ENCODE data around the gene SPON1.
A peak's percentile ranks its signal among the peaks of the same experiment; 100 is the strongest.

Gene SPON1

DNA sequence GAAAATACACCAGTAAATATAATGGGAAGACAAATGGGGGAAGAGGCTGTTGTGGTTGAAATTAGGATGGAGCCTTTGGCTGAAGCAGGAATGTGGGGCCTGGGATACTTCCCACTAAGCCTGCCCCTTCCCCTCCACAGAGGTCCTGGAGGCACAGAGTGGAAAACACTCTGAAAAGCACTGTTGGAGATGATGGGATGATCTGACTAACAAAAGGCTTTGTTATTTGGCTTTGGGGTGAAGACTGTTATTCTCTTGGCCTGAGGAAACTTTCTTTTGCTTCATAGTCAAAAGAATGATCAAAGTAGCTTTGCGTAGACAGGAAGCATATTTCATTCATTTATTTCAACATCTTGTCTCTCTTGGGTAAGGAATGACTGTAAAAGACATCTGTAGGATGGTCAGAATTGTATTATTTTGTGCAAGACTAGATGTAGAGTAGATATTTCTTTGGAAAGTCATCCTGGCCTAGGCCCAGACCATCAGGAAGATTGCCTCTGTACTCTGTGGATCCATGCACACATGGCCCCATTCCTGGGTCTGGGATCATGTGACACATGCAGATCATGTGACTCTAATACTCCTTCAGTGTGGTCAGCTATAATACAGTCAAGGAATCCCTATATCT lies 111.4 kb downstream of the SPON1 start:
- ChIA-PET POLR2A (no interaction called here), CTCF (no interaction called here)
- Histone ChIP-seq H3K4me1 (ENCODE audit: control extremely low read depth in 1 of 4, control insufficient read depth in 4 of 4, insufficient read depth in 4 of 4, low read length in 3 of 4) (peaks cover 3 to 14% (median 7%) of the 10 kb centered on the region in 4 experiments), H3K4me3 (ENCODE audit: control insufficient read depth in 1 of 7, extremely low read depth in 1 of 7, insufficient read depth in 4 of 7, low read depth in 2 of 7, low read length in 6 of 7) (no peak overlapping the region), H3K27ac (ENCODE audit: insufficient read depth in 1 of 2, low read depth in 1 of 2, low read length in 2 of 2, poor library complexity in 1 of 2, severe bottlenecking in 2 of 2) (no peak overlapping the region), H3K27me3 (replicated peaks in 2 of 5; ENCODE audit: control insufficient read depth in 4 of 5, insufficient read depth in 5 of 5, low read length in 4 of 5) (no peaks in the 10 kb centered on the region), H3K36me3 (ENCODE audit: control insufficient read depth in 4 of 4, insufficient read depth in 4 of 4, low read length in 3 of 4) (no peaks in the 10 kb centered on the region), H3K9me3 (ENCODE audit: control extremely low read depth in 1 of 5, control insufficient read depth in 4 of 5, insufficient read depth in 2 of 5, low read depth in 1 of 5, low read length in 4 of 5) (no peaks in the 10 kb centered on the region)
- WGBS (ENCODE audit: insufficient coverage): no CpG with 5 or more reads among the region's 1 CpG
- no peak for DNase-seq

DNA sequence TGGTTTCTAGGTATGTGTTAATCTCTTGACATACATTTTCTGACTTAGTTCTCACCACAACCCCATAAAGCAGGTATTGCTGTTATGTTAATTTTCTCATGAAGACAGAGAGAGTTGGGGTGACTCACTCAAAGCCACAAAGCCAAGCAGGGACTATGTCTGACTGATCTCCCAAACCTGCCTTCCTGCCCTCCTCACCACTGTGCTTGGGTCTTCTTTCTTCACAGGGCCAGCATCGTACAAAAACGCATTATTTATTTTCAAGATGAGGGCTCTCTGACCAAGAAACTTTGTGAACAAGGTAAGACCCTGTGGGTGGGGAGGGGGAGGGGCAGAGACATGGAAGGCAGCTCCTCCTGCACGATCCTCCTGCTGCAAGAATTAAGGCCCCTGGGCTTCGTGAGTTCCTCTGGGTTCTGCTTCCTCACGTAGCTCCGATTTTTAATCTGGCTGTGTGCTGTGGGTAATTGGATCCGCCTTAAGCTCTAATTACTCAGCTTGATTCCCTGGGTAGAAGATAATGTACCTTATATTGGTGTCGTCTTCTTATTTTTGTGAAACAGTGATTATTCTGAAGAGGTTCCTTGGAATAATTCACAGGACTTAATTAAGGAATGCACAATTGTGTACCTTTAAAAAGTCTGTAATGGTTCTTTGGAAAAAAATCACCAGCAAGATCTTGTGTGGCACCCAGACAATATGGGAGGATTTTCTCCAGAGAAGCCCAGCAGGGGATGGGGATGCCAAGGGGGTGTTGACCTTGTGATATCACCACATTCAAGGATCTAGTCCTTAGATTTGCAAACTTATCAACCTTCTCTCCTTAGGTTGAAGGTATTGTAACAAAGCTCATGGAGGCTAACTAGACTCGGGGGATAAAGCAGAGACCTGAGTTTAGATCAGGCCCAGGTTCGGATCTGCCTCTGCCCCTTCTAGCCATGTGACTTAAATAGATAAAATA lies 112.9 kb downstream of the SPON1 start:
- Histone ChIP-seq H3K27me3 (replicated peaks in 2 of 5; ENCODE audit: control insufficient read depth in 4 of 5, insufficient read depth in 5 of 5, low read length in 4 of 5) (no peaks in the 10 kb centered on the region), H3K36me3 (ENCODE audit: control insufficient read depth in 4 of 4, insufficient read depth in 4 of 4, low read length in 3 of 4) (no peaks in the 10 kb centered on the region), H3K9me3 (ENCODE audit: control extremely low read depth in 1 of 5, control insufficient read depth in 4 of 5, insufficient read depth in 2 of 5, low read depth in 1 of 5, low read length in 4 of 5) (no peaks in the 10 kb centered on the region), H3K4me3 (ENCODE audit: control insufficient read depth in 1 of 7, extremely low read depth in 1 of 7, insufficient read depth in 4 of 7, low read depth in 2 of 7, low read length in 6 of 7) (no peak overlapping the region), H3K27ac (ENCODE audit: insufficient read depth in 1 of 2, low read depth in 1 of 2, low read length in 2 of 2, poor library complexity in 1 of 2, severe bottlenecking in 2 of 2) (no peak overlapping the region), H3K4me1 (ENCODE audit: control extremely low read depth in 1 of 4, control insufficient read depth in 4 of 4, insufficient read depth in 4 of 4, low read length in 3 of 4) (peaks cover 9 to 23% (median 15%) of the 10 kb centered on the region in 4 experiments)
- peak in 2 of 3 donors; percentile 67 to 76 for DNase-seq
- CTCF ChIA-PET: interaction anchor here (1.4 kb wide), 1 partner anchor 9 kb away, joined by 6 read pairs; no protein-coding TSS in a partner anchor
- 100% methylated on average over 4 of the region's 10 CpGs for WGBS (ENCODE audit: insufficient coverage)
- POLR2A ChIA-PET: no interaction called here

DNA sequence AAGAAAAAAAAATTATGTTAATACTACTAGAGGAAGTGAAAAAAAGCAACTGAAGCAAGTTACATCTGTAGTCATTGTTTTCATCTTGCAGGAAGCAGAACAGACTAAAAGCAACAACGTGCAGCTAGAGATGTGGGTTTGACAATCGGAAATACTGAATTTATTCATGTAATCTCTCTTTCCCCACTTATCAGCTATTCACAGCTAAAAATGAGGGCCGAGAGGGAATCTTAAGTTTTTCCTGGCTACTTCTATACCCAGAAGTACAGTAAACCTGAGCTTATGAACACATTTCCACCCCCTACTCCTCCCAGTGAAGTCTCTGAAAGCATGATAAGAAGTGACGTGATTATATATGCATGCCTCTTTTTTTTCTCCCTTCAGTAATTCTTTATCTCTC lies 116.5 kb downstream of the SPON1 start:
- ChIA-PET CTCF (interaction anchor here (1.7 kb wide), 1 partner anchor 70 kb away, joined by 4 read pairs; no protein-coding TSS in a partner anchor), POLR2A (no interaction called here)
- Histone ChIP-seq H3K36me3 (ENCODE audit: control insufficient read depth in 4 of 4, insufficient read depth in 4 of 4, low read length in 3 of 4) (no peaks in the 10 kb centered on the region), H3K27me3 (replicated peaks in 2 of 5; ENCODE audit: control insufficient read depth in 4 of 5, insufficient read depth in 5 of 5, low read length in 4 of 5) (no peaks in the 10 kb centered on the region), H3K4me3 (ENCODE audit: control insufficient read depth in 1 of 7, extremely low read depth in 1 of 7, insufficient read depth in 4 of 7, low read depth in 2 of 7, low read length in 6 of 7) (peak overlapping the region in 4 of 7 experiments; percentile 4 to 59 (median 51)), H3K4me1 (ENCODE audit: control extremely low read depth in 1 of 4, control insufficient read depth in 4 of 4, insufficient read depth in 4 of 4, low read length in 3 of 4) (peaks cover 9 to 23% (median 15%) of the 10 kb centered on the region in 4 experiments), H3K9me3 (ENCODE audit: control extremely low read depth in 1 of 5, control insufficient read depth in 4 of 5, insufficient read depth in 2 of 5, low read depth in 1 of 5, low read length in 4 of 5) (no peaks in the 10 kb centered on the region), H3K27ac (ENCODE audit: insufficient read depth in 1 of 2, low read depth in 1 of 2, low read length in 2 of 2, poor library complexity in 1 of 2, severe bottlenecking in 2 of 2) (no peak overlapping the region)
- peak; percentile 67 to 92 (median 83) for DNase-seq
- WGBS (ENCODE audit: insufficient coverage): 0% methylated on average over 2 of the region's 4 CpGs

DNA sequence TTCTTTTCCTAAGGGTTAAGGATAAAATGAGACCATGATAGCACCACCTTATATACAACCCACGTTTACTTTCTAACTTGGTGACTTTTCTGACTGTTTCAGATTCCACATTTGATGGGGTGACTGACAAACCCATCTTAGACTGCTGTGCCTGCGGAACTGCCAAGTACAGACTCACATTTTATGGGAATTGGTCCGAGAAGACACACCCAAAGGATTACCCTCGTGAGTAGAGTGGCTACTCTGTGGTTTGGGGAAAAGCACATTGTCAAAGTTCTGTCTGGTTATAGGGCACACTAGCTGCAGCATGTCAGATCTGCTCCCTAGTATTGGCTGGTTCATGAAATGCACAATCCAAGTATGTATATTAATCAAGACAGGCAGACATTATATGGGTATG lies 117.3 kb downstream of the SPON1 start:
- H3K4me1 ChIP-seq (ENCODE audit: control extremely low read depth in 1 of 4, control insufficient read depth in 4 of 4, insufficient read depth in 4 of 4, low read length in 3 of 4): peaks cover 9 to 23% (median 15%) of the 10 kb centered on the region in 4 experiments
- no peak overlapping the region for H3K27ac ChIP-seq (ENCODE audit: insufficient read depth in 1 of 2, low read depth in 1 of 2, low read length in 2 of 2, poor library complexity in 1 of 2, severe bottlenecking in 2 of 2)
- POLR2A ChIA-PET: no interaction called here
- H3K36me3 ChIP-seq (ENCODE audit: control insufficient read depth in 4 of 4, insufficient read depth in 4 of 4, low read length in 3 of 4): no peaks in the 10 kb centered on the region
- peaks cover 0 to 1% (median 0%) of the 10 kb centered on the region in 5 experiments for H3K9me3 ChIP-seq (ENCODE audit: control extremely low read depth in 1 of 5, control insufficient read depth in 4 of 5, insufficient read depth in 2 of 5, low read depth in 1 of 5, low read length in 4 of 5)
- no peak overlapping the region for H3K4me3 ChIP-seq (ENCODE audit: control insufficient read depth in 1 of 7, extremely low read depth in 1 of 7, insufficient read depth in 4 of 7, low read depth in 2 of 7, low read length in 6 of 7)
- WGBS (ENCODE audit: insufficient coverage): 79% methylated on average over 3 of the region's 4 CpGs
- H3K27me3 ChIP-seq (replicated peaks in 2 of 5; ENCODE audit: control insufficient read depth in 4 of 5, insufficient read depth in 5 of 5, low read length in 4 of 5): no peaks in the 10 kb centered on the region
- CTCF ChIA-PET: interaction anchor here (1.7 kb wide), 1 partner anchor 69 kb away, joined by 4 read pairs; no protein-coding TSS in a partner anchor
- no peak for DNase-seq

DNA sequence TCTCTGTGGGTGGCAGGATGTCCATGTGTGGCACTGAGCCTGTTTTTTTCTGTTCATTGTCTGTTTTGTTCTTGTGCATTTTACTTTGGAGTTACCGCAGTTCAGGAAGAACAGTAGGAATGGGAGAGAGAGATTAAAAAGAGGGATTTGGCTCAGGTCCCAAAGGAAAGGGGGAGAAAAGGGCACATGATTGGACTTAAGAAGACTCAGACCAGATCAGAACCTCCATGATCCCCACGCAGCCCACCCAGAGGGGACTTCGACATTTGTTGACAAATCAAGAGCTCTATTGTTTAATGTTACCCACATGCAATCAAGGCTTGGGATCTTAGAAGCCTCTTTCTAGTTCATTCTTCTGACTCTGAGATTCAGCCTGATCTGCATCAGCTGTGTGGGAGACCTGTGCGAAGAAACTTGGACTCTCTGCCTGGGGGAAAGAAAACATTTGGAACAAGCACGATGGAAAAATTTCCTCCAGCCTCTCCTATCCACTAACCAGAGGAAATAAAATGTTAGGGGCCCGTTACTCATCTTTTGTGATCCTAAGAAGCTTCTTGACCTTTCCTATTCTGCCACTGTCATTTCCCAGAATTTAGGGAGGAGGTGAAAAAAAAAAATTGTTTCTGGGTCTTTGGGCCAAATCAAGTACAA lies 119.2 kb downstream of the SPON1 start:
- no peaks in the 10 kb centered on the region for H3K36me3 ChIP-seq (ENCODE audit: control insufficient read depth in 4 of 4, insufficient read depth in 4 of 4, low read length in 3 of 4)
- H3K9me3 ChIP-seq (ENCODE audit: control extremely low read depth in 1 of 5, control insufficient read depth in 4 of 5, insufficient read depth in 2 of 5, low read depth in 1 of 5, low read length in 4 of 5): peaks cover 0 to 1% (median 0%) of the 10 kb centered on the region in 5 experiments
- no peak overlapping the region for H3K27ac ChIP-seq (ENCODE audit: insufficient read depth in 1 of 2, low read depth in 1 of 2, low read length in 2 of 2, poor library complexity in 1 of 2, severe bottlenecking in 2 of 2)
- no peak for DNase-seq
- H3K4me1 ChIP-seq (ENCODE audit: control extremely low read depth in 1 of 4, control insufficient read depth in 4 of 4, insufficient read depth in 4 of 4, low read length in 3 of 4): peaks cover 9 to 19% (median 14%) of the 10 kb centered on the region in 4 experiments
- POLR2A ChIA-PET: no interaction called here
- CTCF ChIA-PET: interaction anchor here (1.0 to 1.1 kb wide), 2 partner anchors 13 to 309 kb away, joined by 3 read pairs; no protein-coding TSS in a partner anchor
- 96% methylated on average over 3 of the region's 6 CpGs for WGBS (ENCODE audit: insufficient coverage)
- no peak overlapping the region for H3K4me3 ChIP-seq (ENCODE audit: control insufficient read depth in 1 of 7, extremely low read depth in 1 of 7, insufficient read depth in 4 of 7, low read depth in 2 of 7, low read length in 6 of 7)
- no peaks in the 10 kb centered on the region for H3K27me3 ChIP-seq (replicated peaks in 2 of 5; ENCODE audit: control insufficient read depth in 4 of 5, insufficient read depth in 5 of 5, low read length in 4 of 5)

DNA sequence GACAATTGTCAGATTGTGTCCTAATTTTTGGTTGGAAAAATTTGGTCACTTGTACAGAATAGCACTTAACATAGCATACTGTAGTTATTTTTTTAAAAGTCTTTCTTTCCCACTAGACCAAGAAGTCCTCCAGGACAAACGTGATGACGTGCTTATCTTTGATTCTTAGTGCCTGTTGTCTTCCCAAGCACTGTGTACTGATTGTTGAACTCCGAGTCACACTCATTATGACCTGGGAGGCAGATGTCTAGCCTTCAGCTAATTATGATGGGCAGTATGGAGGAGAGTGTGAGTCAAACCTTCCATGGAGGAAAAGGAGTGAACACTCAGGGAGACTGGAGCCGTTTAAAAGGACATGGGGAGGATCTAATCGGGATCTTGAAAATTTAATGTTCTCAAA lies 119.8 kb downstream of the SPON1 start:
- H3K4me3 ChIP-seq (ENCODE audit: control insufficient read depth in 1 of 7, extremely low read depth in 1 of 7, insufficient read depth in 4 of 7, low read depth in 2 of 7, low read length in 6 of 7): no peak overlapping the region
- no peaks in the 10 kb centered on the region for H3K27me3 ChIP-seq (replicated peaks in 2 of 5; ENCODE audit: control insufficient read depth in 4 of 5, insufficient read depth in 5 of 5, low read length in 4 of 5)
- no peak overlapping the region for H3K27ac ChIP-seq (ENCODE audit: insufficient read depth in 1 of 2, low read depth in 1 of 2, low read length in 2 of 2, poor library complexity in 1 of 2, severe bottlenecking in 2 of 2)
- H3K36me3 ChIP-seq (ENCODE audit: control insufficient read depth in 4 of 4, insufficient read depth in 4 of 4, low read length in 3 of 4): no peaks in the 10 kb centered on the region
- 97% methylated on average over 3 of the region's 5 CpGs for WGBS (ENCODE audit: insufficient coverage)
- POLR2A ChIA-PET: no interaction called here
- no peak for DNase-seq
- H3K4me1 ChIP-seq (ENCODE audit: control extremely low read depth in 1 of 4, control insufficient read depth in 4 of 4, insufficient read depth in 4 of 4, low read length in 3 of 4): peaks cover 9 to 19% (median 14%) of the 10 kb centered on the region in 4 experiments
- H3K9me3 ChIP-seq (ENCODE audit: control extremely low read depth in 1 of 5, control insufficient read depth in 4 of 5, insufficient read depth in 2 of 5, low read depth in 1 of 5, low read length in 4 of 5): peaks cover 0 to 1% (median 0%) of the 10 kb centered on the region in 5 experiments
- CTCF ChIA-PET: interaction anchor here (1.0 to 1.4 kb wide), 3 partner anchors 13 to 309 kb away, joined by 3 to 5 read pairs (median 3); no protein-coding TSS in a partner anchor
